DND-41 (cell line): ENCODE results near the gene AK5.

Experiments
- EZH2 ChIP-seq: IDR thresholded peaks from 3 replicates; pipeline ENCODE4 v1.6.1; 2012; ENCODE audit warnings: borderline replicate concordance, low read depth, mild to moderate bottlenecking, moderate library complexity, low read length, inconsistent platforms; ENCODE audit not compliant: severe bottlenecking
- TF ChIP-seq, protein P1 (sequence below): IDR thresholded peaks from 2 replicates; pipeline ENCODE4 v1.5.1; 2012; ENCODE audit warnings: borderline replicate concordance, low read length, moderate library complexity, mild to moderate bottlenecking; ENCODE audit not compliant: poor library complexity, severe bottlenecking; ENCODE audit errors: extremely low read depth

DNA sequence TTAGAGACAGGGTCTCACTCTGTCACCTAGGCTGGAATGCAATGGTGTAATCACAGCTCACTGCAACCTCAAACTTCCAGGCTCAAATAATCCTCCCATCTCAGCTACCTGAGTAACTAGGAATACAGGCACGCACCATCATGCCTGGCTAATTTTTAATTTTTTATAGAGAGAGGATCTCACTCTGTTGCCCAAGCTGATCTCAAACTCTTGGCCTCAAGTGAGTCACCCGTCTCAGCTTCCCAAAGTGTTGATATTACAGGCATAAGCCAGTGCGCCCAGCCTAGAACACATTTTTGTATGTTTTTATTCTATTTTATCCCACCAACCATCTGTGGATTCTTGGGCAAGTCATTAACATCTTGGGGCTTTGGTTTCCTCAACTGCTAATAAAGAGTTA, 100.5 kb downstream of the AK5 start:
- TF ChIP-seq, protein P1, sequence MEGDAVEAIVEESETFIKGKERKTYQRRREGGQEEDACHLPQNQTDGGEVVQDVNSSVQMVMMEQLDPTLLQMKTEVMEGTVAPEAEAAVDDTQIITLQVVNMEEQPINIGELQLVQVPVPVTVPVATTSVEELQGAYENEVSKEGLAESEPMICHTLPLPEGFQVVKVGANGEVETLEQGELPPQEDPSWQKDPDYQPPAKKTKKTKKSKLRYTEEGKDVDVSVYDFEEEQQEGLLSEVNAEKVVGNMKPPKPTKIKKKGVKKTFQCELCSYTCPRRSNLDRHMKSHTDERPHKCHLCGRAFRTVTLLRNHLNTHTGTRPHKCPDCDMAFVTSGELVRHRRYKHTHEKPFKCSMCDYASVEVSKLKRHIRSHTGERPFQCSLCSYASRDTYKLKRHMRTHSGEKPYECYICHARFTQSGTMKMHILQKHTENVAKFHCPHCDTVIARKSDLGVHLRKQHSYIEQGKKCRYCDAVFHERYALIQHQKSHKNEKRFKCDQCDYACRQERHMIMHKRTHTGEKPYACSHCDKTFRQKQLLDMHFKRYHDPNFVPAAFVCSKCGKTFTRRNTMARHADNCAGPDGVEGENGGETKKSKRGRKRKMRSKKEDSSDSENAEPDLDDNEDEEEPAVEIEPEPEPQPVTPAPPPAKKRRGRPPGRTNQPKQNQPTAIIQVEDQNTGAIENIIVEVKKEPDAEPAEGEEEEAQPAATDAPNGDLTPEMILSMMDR: no peak
- TF ChIP-seq EZH2: no peak
